GM23248 (cell line): ENCODE data around the gene ZNF488. TPM values are rescaled to one million over a fixed set of nuclear protein-coding genes. Genes with fewer than 3 reads are reported as not detected.

Experiments
- DNase-seq: peaks from one replicate; pipeline ENCODE4 v3.0.0-alpha.2; 2015
- H2AFZ ChIP-seq: fragments of 200-600 bp; sonication (generic); 2 replicates; pipeline ENCODE4 v1.6.1; 2016; ENCODE audit warnings: antibody characterized with exemption
- H3F3A ChIP-seq: fragments of 200-600 bp; sonication (generic); 2 replicates; pipeline ENCODE4 v1.6.1; 2016; ENCODE audit warnings: mild to moderate bottlenecking, antibody characterized with exemption, mixed run types; ENCODE audit not compliant: insufficient read depth
- H3K27ac ChIP-seq: fragments of 200-600 bp; sonication (generic); 2 replicates; pipeline ENCODE4 v1.5.1; 2016; ENCODE audit warnings: mild to moderate bottlenecking
- H3K27me3 ChIP-seq: fragments of 200-600 bp; sonication (generic); replicated peaks from 2 replicates; pipeline ENCODE4 v1.6.1; 2016; ENCODE audit warnings: mild to moderate bottlenecking; ENCODE audit not compliant: insufficient read depth
- H3K36me3 ChIP-seq: fragments of 200-600 bp; sonication (generic); 2 replicates; pipeline ENCODE4 v1.6.1; 2016; ENCODE audit warnings: low read depth, mild to moderate bottlenecking
- H3K4me1 ChIP-seq: fragments of 200-600 bp; sonication (generic); 2 replicates; pipeline ENCODE4 v1.6.1; 2016; ENCODE audit warnings: mild to moderate bottlenecking; ENCODE audit not compliant: insufficient read depth
- H3K4me2 ChIP-seq: fragments of 200-600 bp; sonication (generic); one replicate; pipeline ENCODE4 v1.6.1; 2016; ENCODE audit warnings: mild to moderate bottlenecking; ENCODE audit not compliant: unreplicated experiment
- H3K4me3 ChIP-seq: fragments of 200-600 bp; sonication (generic); 2 replicates; pipeline ENCODE4 v1.5.1; 2016; ENCODE audit warnings: mild to moderate bottlenecking
- H3K79me2 ChIP-seq: fragments of 200-600 bp; sonication (generic); 2 replicates; pipeline ENCODE4 v1.6.1; 2016; ENCODE audit warnings: mild to moderate bottlenecking; ENCODE audit not compliant: insufficient read depth
- H3K9ac ChIP-seq: fragments of 200-600 bp; sonication (generic); 2 replicates; pipeline ENCODE4 v1.6.1; 2016; ENCODE audit warnings: mild to moderate bottlenecking
- H3K9me2 ChIP-seq: fragments of 200-600 bp; sonication (generic); 2 replicates; pipeline ENCODE4 v1.6.1; 2016; ENCODE audit warnings: mixed run types, mild to moderate bottlenecking, moderate library complexity; ENCODE audit not compliant: insufficient read depth
- H3K9me3 ChIP-seq: fragments of 200-600 bp; sonication (generic); one replicate; pipeline ENCODE4 v1.6.1; 2017; ENCODE audit warnings: low read depth
- H4K20me1 ChIP-seq: fragments of 200-600 bp; sonication (generic); 2 replicates; pipeline ENCODE4 v1.6.0; 2016; ENCODE audit not compliant: insufficient read depth
- EZH2 ChIP-seq: fragments of 200-600 bp; sonication (generic); IDR thresholded peaks from 2 replicates; pipeline ENCODE4 v1.6.1; 2018; ENCODE audit warnings: antibody characterized with exemption, mild to moderate bottlenecking; ENCODE audit not compliant: insufficient read depth, poor library complexity, severe bottlenecking
- EZH2phosphoT487 ChIP-seq: fragments of 200-600 bp; sonication (generic); IDR thresholded peaks from 2 replicates; pipeline ENCODE4 v1.6.1; 2018; ENCODE audit warnings: antibody characterized with exemption, moderate library complexity, mild to moderate bottlenecking, low read depth; ENCODE audit not compliant: insufficient read depth
- WGBS, 2 experiments: methylation state at CpG; one replicate each; pipeline ENCODE4 v1.1.6; 2015 to 2017; ENCODE audit warnings: low lambda C conversion rate in 2 of 2, low coverage in 1 of 2; ENCODE audit errors: missing lambda C conversion rate in 2 of 2; 5-methylcytosine and 5-hydroxymethylcytosine counted together
- in situ Hi-C: fragments of 300-500 bp; cut with MboI; formaldehyde crosslinking; loops from 2 replicates; pipeline ENCODE4 v1.15.0; 2020
- polyA plus RNA-seq: library from polyadenylated mRNA; unstranded; fragments of >200 nt; fragmentation: Nextera tagmentation; extraction: Ambion mirVana; gene quantifications from 2 replicates; pipeline ENCODE4 v1.2.1, GENCODE V29; 2016
- total RNA-seq: library from RNA; depleted of rRNA; stranded (reverse); fragments of >200 nt; shearing (Covaris generic); gene quantifications from 2 replicates; pipeline ENCODE4 v1.2.3, GENCODE V29; 2014

The ZNF488 gene
- total and polyA plus RNA-seq, 2 experiments from 2014 or later, result 0.11 TPM; not detected in 1

- H3K4me1 ChIP-seq, result no peaks in the 10 kb centered on the region
- peaks cover 68% of the 10 kb centered on the region for H3K27me3 ChIP-seq
- no peaks in the 10 kb centered on the region for H4K20me1 ChIP-seq
- no peak for TF ChIP-seq EZH2phosphoT487
- no peak for TF ChIP-seq EZH2
- in situ Hi-C loops, result no loop called here
- H3K36me3 ChIP-seq, result no peaks in the 10 kb centered on the region
- WGBS, 2 experiments, result 56 to 61% methylated on average over 7 of the region's 7 CpGs
- H3K27ac ChIP-seq, result no peak overlapping the region
- H2AFZ ChIP-seq, result no peak overlapping the region
- no peak overlapping the region for H3K4me2 ChIP-seq
- DNase-seq, result no peak
- H3K9me3 ChIP-seq, result no peaks in the 10 kb centered on the region
- no peak overlapping the region for H3K9ac ChIP-seq
- H3K9me2 ChIP-seq, result no peaks in the 10 kb centered on the region
- H3K79me2 ChIP-seq, result no peaks in the 10 kb centered on the region
- H3F3A ChIP-seq, result no peaks in the 10 kb centered on the region
- H3K4me3 ChIP-seq, result no peak overlapping the region
Observed at GRCh38 chr10:47379445-47379785, 4.7 kb downstream of the ZNF488 start.

GRCh38 chr10:47378606-47379444 lies 5.3 kb downstream of the ZNF488 start:
- no peak overlapping the region for H3K9ac ChIP-seq
- in situ Hi-C loops, result no loop called here
- H4K20me1 ChIP-seq, result no peaks in the 10 kb centered on the region
- no peaks in the 10 kb centered on the region for H3K9me2 ChIP-seq
- H3K27ac ChIP-seq, result no peak overlapping the region
- no peaks in the 10 kb centered on the region for H3F3A ChIP-seq
- H3K27me3 ChIP-seq, result peaks cover 68% of the 10 kb centered on the region
- H3K9me3 ChIP-seq, result no peaks in the 10 kb centered on the region
- H3K4me3 ChIP-seq, result no peak overlapping the region
- no peak overlapping the region for H3K4me2 ChIP-seq
- no peaks in the 10 kb centered on the region for H3K4me1 ChIP-seq
- no peak for DNase-seq
- H2AFZ ChIP-seq, result no peak overlapping the region
- no peaks in the 10 kb centered on the region for H3K79me2 ChIP-seq
- no peaks in the 10 kb centered on the region for H3K36me3 ChIP-seq
- TF ChIP-seq EZH2, result no peak
- TF ChIP-seq EZH2phosphoT487, result no peak
- WGBS, 2 experiments, result 55% methylated on average over 15 of the region's 15 CpGs

DNA sequence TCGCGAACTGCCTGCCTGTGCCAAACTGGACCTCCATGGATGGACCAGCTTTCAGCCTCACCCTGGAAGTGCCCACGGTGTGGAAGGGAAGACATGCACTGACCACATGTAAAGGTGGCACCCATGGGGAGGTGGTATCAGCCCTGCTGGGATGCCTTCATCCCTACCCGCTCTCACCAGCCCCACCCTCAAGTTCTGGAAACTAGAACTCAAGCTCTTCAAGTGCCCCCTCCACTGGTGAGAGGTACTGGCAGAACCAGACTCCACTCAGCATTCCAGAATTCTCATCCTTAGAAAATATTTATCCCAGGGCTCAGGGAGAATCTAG lies 5.9 kb downstream of the ZNF488 start:
- no peaks in the 10 kb centered on the region for H3K9me2 ChIP-seq
- no peaks in the 10 kb centered on the region for H3F3A ChIP-seq
- 52 to 55% methylated on average over 4 of the region's 4 CpGs for WGBS, 2 experiments
- H3K9ac ChIP-seq, result no peak overlapping the region
- no peak overlapping the region for H3K27ac ChIP-seq
- H2AFZ ChIP-seq, result no peak overlapping the region
- no peak overlapping the region for H3K4me2 ChIP-seq
- H3K9me3 ChIP-seq, result no peaks in the 10 kb centered on the region
- TF ChIP-seq EZH2phosphoT487, result no peak
- no peaks in the 10 kb centered on the region for H3K36me3 ChIP-seq
- peaks cover 66% of the 10 kb centered on the region for H3K27me3 ChIP-seq
- no peaks in the 10 kb centered on the region for H4K20me1 ChIP-seq
- no peak overlapping the region for H3K4me3 ChIP-seq
- no peaks in the 10 kb centered on the region for H3K79me2 ChIP-seq
- in situ Hi-C loops, result no loop called here
- no peak for DNase-seq
- no peaks in the 10 kb centered on the region for H3K4me1 ChIP-seq

DNA sequence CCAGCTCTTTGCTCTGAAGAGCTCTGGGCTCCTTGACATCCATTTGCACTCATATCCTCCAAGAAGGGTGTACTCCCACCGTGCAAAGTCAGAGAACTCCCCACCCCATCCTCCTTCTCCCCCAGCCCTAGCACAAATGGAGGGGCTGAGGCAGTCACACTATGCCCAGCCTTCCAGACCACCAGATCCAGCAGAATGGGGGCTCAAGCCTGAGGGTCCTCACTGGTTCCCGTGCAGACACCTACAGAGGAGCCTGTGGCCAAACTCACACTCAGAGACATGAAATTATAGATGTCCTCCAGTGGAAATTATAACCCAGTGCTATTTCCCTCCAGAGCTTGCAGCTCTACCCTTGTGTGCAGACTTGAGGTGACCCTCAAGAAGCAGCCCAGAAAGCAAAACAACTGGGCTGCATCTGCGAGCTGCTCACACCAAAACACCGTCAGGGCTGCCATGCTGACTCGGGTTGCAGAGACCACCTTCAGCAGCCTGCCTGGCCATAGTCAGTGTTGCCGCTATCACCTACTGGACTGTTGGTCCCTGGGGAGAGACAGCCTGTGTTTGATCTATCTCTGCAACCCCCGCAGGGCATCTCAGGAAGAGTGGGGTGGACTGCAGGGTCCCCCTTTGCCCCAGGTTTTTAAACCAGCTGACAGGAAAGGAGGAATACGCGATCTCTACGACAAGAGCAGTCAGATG lies 7.4 kb downstream of the ZNF488 start:
- no peak overlapping the region for H3K4me3 ChIP-seq
- H3K79me2 ChIP-seq, result no peaks in the 10 kb centered on the region
- H3K9me2 ChIP-seq, result no peaks in the 10 kb centered on the region
- in situ Hi-C loops, result no loop called here
- no peaks in the 10 kb centered on the region for H3K36me3 ChIP-seq
- no peaks in the 10 kb centered on the region for H3F3A ChIP-seq
- no peak for DNase-seq
- no peak overlapping the region for H2AFZ ChIP-seq
- H3K27ac ChIP-seq, result no peak overlapping the region
- peaks cover 54% of the 10 kb centered on the region for H3K27me3 ChIP-seq
- no peaks in the 10 kb centered on the region for H4K20me1 ChIP-seq
- H3K4me2 ChIP-seq, result no peak overlapping the region
- no peak for TF ChIP-seq EZH2phosphoT487
- no peak for TF ChIP-seq EZH2
- H3K9me3 ChIP-seq, result no peaks in the 10 kb centered on the region
- 45 to 46% methylated on average over 10 of the region's 10 CpGs for WGBS, 2 experiments
- H3K9ac ChIP-seq, result no peak overlapping the region
- no peaks in the 10 kb centered on the region for H3K4me1 ChIP-seq
